Ishikawa (cell line): ENCODE measurements around the gene CACNA1D.

Experiments used
- CEBPB ChIP-seq: IDR thresholded peaks from 2 replicates; pipeline ENCODE4 v1.6.1; 2012
- CREB1 ChIP-seq: IDR thresholded peaks from 2 replicates; pipeline ENCODE4 v1.6.1; 2012; ENCODE audit warnings: low read depth
- EGR1 ChIP-seq: IDR thresholded peaks from 2 replicates; pipeline ENCODE4 v1.6.1; 2012
- EP300 ChIP-seq: IDR thresholded peaks from 2 replicates; pipeline ENCODE4 v1.6.1; 2012; ENCODE audit warnings: borderline replicate concordance
- FOXM1 ChIP-seq: IDR thresholded peaks from 2 replicates; pipeline ENCODE4 v1.6.1; 2012; ENCODE audit warnings: low read depth, borderline replicate concordance
- NFIC ChIP-seq: IDR thresholded peaks from 2 replicates; pipeline ENCODE4 v1.6.1; 2012
- RAD21 ChIP-seq: IDR thresholded peaks from 2 replicates; pipeline ENCODE4 v1.6.1; 2012; ENCODE audit warnings: low read depth
- TAF1 ChIP-seq: IDR thresholded peaks from 2 replicates; pipeline ENCODE4 v1.6.1; 2012; ENCODE audit warnings: low read depth, mild to moderate bottlenecking
- YY1 ChIP-seq: IDR thresholded peaks from 2 replicates; pipeline ENCODE4 v1.6.1; 2012; ENCODE audit warnings: low read depth
- ZBTB7A ChIP-seq: IDR thresholded peaks from 2 replicates; pipeline ENCODE4 v1.6.1; 2012; ENCODE audit warnings: low read depth
- TF ChIP-seq, protein P1 (sequence below): IDR thresholded peaks from 2 replicates; pipeline ENCODE4 v1.6.1; 2012
- TF ChIP-seq, protein P2 (sequence below): IDR thresholded peaks from 2 replicates; pipeline ENCODE4 v1.6.1; 2012; ENCODE audit warnings: low read depth, mild to moderate bottlenecking
- TF ChIP-seq, protein P3 (sequence below): IDR thresholded peaks from 2 replicates; pipeline ENCODE4 v1.6.1; 2012

DNA sequence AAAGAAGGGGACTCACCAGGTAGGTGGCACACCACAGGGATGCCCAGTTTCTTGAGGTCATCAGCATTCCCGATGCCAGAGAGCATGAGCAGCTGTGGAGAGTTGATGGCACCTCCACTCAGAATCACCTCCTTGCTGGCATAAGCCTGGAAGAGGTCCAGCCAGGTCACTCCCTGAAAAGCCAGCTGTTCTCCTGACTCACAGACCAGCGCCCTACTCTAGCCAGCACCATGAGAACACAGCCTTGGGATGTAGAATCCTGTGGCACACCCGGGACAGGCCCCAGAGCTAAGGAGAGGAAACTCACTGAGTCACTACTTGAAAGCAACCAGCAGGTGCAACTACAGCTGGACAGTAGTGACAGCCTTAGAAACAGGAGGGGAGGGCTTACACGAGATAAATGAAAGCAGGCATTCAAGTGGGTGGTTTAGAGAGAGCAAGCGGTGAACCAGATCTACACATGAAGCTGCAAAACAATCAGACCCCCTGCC, 327.3 kb downstream of the CACNA1D start:
- TF ChIP-seq, protein P1, sequence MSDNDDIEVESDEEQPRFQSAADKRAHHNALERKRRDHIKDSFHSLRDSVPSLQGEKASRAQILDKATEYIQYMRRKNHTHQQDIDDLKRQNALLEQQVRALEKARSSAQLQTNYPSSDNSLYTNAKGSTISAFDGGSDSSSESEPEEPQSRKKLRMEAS, result no peak
- TF ChIP-seq EP300, result no peak
- no peak for TF ChIP-seq ZBTB7A
- no peak for TF ChIP-seq FOXM1
- no peak for TF ChIP-seq CREB1
- TF ChIP-seq, protein P2, sequence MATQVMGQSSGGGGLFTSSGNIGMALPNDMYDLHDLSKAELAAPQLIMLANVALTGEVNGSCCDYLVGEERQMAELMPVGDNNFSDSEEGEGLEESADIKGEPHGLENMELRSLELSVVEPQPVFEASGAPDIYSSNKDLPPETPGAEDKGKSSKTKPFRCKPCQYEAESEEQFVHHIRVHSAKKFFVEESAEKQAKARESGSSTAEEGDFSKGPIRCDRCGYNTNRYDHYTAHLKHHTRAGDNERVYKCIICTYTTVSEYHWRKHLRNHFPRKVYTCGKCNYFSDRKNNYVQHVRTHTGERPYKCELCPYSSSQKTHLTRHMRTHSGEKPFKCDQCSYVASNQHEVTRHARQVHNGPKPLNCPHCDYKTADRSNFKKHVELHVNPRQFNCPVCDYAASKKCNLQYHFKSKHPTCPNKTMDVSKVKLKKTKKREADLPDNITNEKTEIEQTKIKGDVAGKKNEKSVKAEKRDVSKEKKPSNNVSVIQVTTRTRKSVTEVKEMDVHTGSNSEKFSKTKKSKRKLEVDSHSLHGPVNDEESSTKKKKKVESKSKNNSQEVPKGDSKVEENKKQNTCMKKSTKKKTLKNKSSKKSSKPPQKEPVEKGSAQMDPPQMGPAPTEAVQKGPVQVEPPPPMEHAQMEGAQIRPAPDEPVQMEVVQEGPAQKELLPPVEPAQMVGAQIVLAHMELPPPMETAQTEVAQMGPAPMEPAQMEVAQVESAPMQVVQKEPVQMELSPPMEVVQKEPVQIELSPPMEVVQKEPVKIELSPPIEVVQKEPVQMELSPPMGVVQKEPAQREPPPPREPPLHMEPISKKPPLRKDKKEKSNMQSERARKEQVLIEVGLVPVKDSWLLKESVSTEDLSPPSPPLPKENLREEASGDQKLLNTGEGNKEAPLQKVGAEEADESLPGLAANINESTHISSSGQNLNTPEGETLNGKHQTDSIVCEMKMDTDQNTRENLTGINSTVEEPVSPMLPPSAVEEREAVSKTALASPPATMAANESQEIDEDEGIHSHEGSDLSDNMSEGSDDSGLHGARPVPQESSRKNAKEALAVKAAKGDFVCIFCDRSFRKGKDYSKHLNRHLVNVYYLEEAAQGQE, result no peak
- no peak for TF ChIP-seq TAF1
- TF ChIP-seq CEBPB, result no peak
- TF ChIP-seq RAD21, result no peak
- TF ChIP-seq EGR1, result no peak
- TF ChIP-seq, protein P3, sequence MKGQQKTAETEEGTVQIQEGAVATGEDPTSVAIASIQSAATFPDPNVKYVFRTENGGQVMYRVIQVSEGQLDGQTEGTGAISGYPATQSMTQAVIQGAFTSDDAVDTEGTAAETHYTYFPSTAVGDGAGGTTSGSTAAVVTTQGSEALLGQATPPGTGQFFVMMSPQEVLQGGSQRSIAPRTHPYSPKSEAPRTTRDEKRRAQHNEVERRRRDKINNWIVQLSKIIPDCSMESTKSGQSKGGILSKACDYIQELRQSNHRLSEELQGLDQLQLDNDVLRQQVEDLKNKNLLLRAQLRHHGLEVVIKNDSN, result no peak
- no peak for TF ChIP-seq YY1
- TF ChIP-seq NFIC, result no peak
